COLO668 (cell line): ENCODE results near the gene TECPR1.
A peak's percentile ranks its signal among the peaks of the same experiment; 100 is the strongest.

Source experiments
- DNase-seq: peaks from one replicate; lab custom pipeline; 2025; ENCODE audit not compliant: unreplicated experiment; lab: John Stamatoyannopoulos, UW

TECPR1 gene

GRCh38 chr7:98248156-98248555, 3.9 kb downstream of the TECPR1 start:
- no peak for DNase-seq

GRCh38 chr7:98244871-98245270, 7.2 kb downstream of the TECPR1 start:
- DNase-seq = no peak

GRCh38 chr7:98242934-98243333, 9.1 kb downstream of the TECPR1 start:
- DNase-seq = no peak

GRCh38 chr7:98242342-98242741, 9.7 kb downstream of the TECPR1 start:
- DNase-seq = no peak

GRCh38 chr7:98241674-98242241, 10.3 kb downstream of the TECPR1 start:
- DNase-seq = no peak

GRCh38 chr7:98240961-98241673, 10.9 kb downstream of the TECPR1 start:
- peak; percentile 38 for DNase-seq

- no peak for DNase-seq
Observed at GRCh38 chr7:98238976-98239375, 13.1 kb downstream of the TECPR1 start.

- no peak for DNase-seq
Observed at GRCh38 chr7:98238076-98238475, 14.0 kb downstream of the TECPR1 start.

GRCh38 chr7:98236355-98237185, 15.5 kb downstream of the TECPR1 start:
- no peak for DNase-seq

GRCh38 chr7:98235901-98236300, 16.1 kb downstream of the TECPR1 start:
- no peak for DNase-seq

- DNase-seq = no peak
Observed at GRCh38 chr7:98234429-98235147, 17.4 kb downstream of the TECPR1 start.

GRCh38 chr7:98233219-98234070, 18.6 kb downstream of the TECPR1 start:
- DNase-seq = no peak

GRCh38 chr7:98232799-98233198, 19.2 kb downstream of the TECPR1 start:
- no peak for DNase-seq

- no peak for DNase-seq
Observed at GRCh38 chr7:98232263-98232585, 19.8 kb downstream of the TECPR1 start.

- DNase-seq = no peak
Observed at GRCh38 chr7:98231493-98232262, 20.4 kb downstream of the TECPR1 start.

- no peak for DNase-seq
Observed at GRCh38 chr7:98230746-98231471, 21.1 kb downstream of the TECPR1 start.

- DNase-seq = no peak
Observed at GRCh38 chr7:98229991-98230745, 21.9 kb downstream of the TECPR1 start.

- DNase-seq = no peak
Observed at GRCh38 chr7:98229441-98229840, 22.6 kb downstream of the TECPR1 start.

- no peak for DNase-seq
Observed at GRCh38 chr7:98228801-98229200, 23.2 kb downstream of the TECPR1 start.
